ENCODE results near the gene ALOX5.
"Not testable (repeated sequence)": the region's sequence is repeated elsewhere in the genome, so short reads cannot be mapped to it uniquely, and the experiment has no call there.

The ALOX5 gene

GRCh38 chr10:45354261-45354660 is 19.8 kb upstream of the ALOX5 start:
- Histone ChIP-seq H3K27me3 (ENCODE audit: control insufficient read depth, insufficient read depth, low read length, poor library complexity, severe bottlenecking) (no peaks in the 10 kb centered on the region), H3K36me3 (ENCODE audit: control insufficient read depth, insufficient read depth, low read length) (no peaks in the 10 kb centered on the region), H3K4me1 (ENCODE audit: control insufficient read depth, insufficient read depth, low read length) (peaks cover 3% of the 10 kb centered on the region), H3K4me3 (ENCODE audit: insufficient read depth, low read depth, low read length) (no peak overlapping the region), H3K9me3 (ENCODE audit: control insufficient read depth, low read length) (no peaks in the 10 kb centered on the region), H3K27ac (ENCODE audit: insufficient read depth, low read depth, low read length, poor library complexity, severe bottlenecking) (no peak overlapping the region)
- 89 to 97% methylated on average over 3 of the region's 3 CpGs for WGBS, 2 experiments

- no peaks in the 10 kb centered on the region for H3K9me3 ChIP-seq (ENCODE audit: control insufficient read depth, low read length)
- H3K27ac ChIP-seq (ENCODE audit: insufficient read depth, low read depth, low read length, poor library complexity, severe bottlenecking), result no peak overlapping the region
- no peak overlapping the region for H3K4me3 ChIP-seq (ENCODE audit: insufficient read depth, low read depth, low read length)
- 80 to 94% methylated on average over 4 of the region's 4 CpGs for WGBS, 2 experiments
- no peaks in the 10 kb centered on the region for H3K27me3 ChIP-seq (ENCODE audit: control insufficient read depth, insufficient read depth, low read length, poor library complexity, severe bottlenecking)
- H3K36me3 ChIP-seq (ENCODE audit: control insufficient read depth, insufficient read depth, low read length), result no peaks in the 10 kb centered on the region
- H3K4me1 ChIP-seq (ENCODE audit: control insufficient read depth, insufficient read depth, low read length), result peaks cover 4% of the 10 kb centered on the region
These were observed 18.5 kb upstream of the ALOX5 start for GRCh38 chr10:45355494-45355893.

GRCh38 chr10:45358961-45359360 is 15.1 kb upstream of the ALOX5 start:
- H3K4me1 ChIP-seq (ENCODE audit: control insufficient read depth, insufficient read depth, low read length); H3K9me3 ChIP-seq (ENCODE audit: control insufficient read depth, low read length); H3K27me3 ChIP-seq (ENCODE audit: control insufficient read depth, insufficient read depth, low read length, poor library complexity, severe bottlenecking); H3K27ac ChIP-seq (ENCODE audit: insufficient read depth, low read depth, low read length, poor library complexity, severe bottlenecking); H3K36me3 ChIP-seq (ENCODE audit: control insufficient read depth, insufficient read depth, low read length); H3K4me3 ChIP-seq (ENCODE audit: insufficient read depth, low read depth, low read length): not testable (repeated sequence)
- WGBS, 2 experiments, result 47 to 55% methylated on average over 7 of the region's 7 CpGs

- WGBS, 2 experiments, result 21 to 28% methylated on average over 17 to 18 of the region's 18 CpGs
- H3K4me3 ChIP-seq (ENCODE audit: insufficient read depth, low read depth, low read length), result peak overlapping the region; percentile 6
- not testable (repeated sequence) for H3K9me3 ChIP-seq (ENCODE audit: control insufficient read depth, low read length); H3K27ac ChIP-seq (ENCODE audit: insufficient read depth, low read depth, low read length, poor library complexity, severe bottlenecking); H3K36me3 ChIP-seq (ENCODE audit: control insufficient read depth, insufficient read depth, low read length); H3K4me1 ChIP-seq (ENCODE audit: control insufficient read depth, insufficient read depth, low read length); H3K27me3 ChIP-seq (ENCODE audit: control insufficient read depth, insufficient read depth, low read length, poor library complexity, severe bottlenecking)
These were observed 11.8 kb upstream of the ALOX5 start for GRCh38 chr10:45361983-45362799.

- not testable (repeated sequence) for H3K4me1 ChIP-seq (ENCODE audit: control insufficient read depth, insufficient read depth, low read length); H3K27ac ChIP-seq (ENCODE audit: insufficient read depth, low read depth, low read length, poor library complexity, severe bottlenecking); H3K36me3 ChIP-seq (ENCODE audit: control insufficient read depth, insufficient read depth, low read length); H3K4me3 ChIP-seq (ENCODE audit: insufficient read depth, low read depth, low read length); H3K9me3 ChIP-seq (ENCODE audit: control insufficient read depth, low read length)
- H3K27me3 ChIP-seq (ENCODE audit: control insufficient read depth, insufficient read depth, low read length, poor library complexity, severe bottlenecking), result peaks cover 36% of the 10 kb centered on the region
- WGBS, 2 experiments, result 88 to 100% methylated on average over 3 of the region's 3 CpGs
These were observed 6.4 kb upstream of the ALOX5 start for GRCh38 chr10:45367643-45368042.

- peaks cover 42% of the 10 kb centered on the region for H3K27me3 ChIP-seq (ENCODE audit: control insufficient read depth, insufficient read depth, low read length, poor library complexity, severe bottlenecking)
- no peaks in the 10 kb centered on the region for H3K4me1 ChIP-seq (ENCODE audit: control insufficient read depth, insufficient read depth, low read length)
- no peak overlapping the region for H3K4me3 ChIP-seq (ENCODE audit: insufficient read depth, low read depth, low read length)
- 93 to 100% methylated on average over 1 to 2 of the region's 2 CpGs for WGBS, 2 experiments
- H3K27ac ChIP-seq (ENCODE audit: insufficient read depth, low read depth, low read length, poor library complexity, severe bottlenecking), result no peak overlapping the region
- no peaks in the 10 kb centered on the region for H3K36me3 ChIP-seq (ENCODE audit: control insufficient read depth, insufficient read depth, low read length)
- H3K9me3 ChIP-seq (ENCODE audit: control insufficient read depth, low read length), result no peaks in the 10 kb centered on the region
These were observed 5.8 kb upstream of the ALOX5 start for GRCh38 chr10:45368181-45368580.

- H3K9me3 ChIP-seq (ENCODE audit: control insufficient read depth, low read length), result no peaks in the 10 kb centered on the region
- no peaks in the 10 kb centered on the region for H3K4me1 ChIP-seq (ENCODE audit: control insufficient read depth, insufficient read depth, low read length)
- WGBS, 2 experiments, result 82 to 86% methylated on average over 5 to 6 of the region's 6 CpGs
- H3K27ac ChIP-seq (ENCODE audit: insufficient read depth, low read depth, low read length, poor library complexity, severe bottlenecking), result no peak overlapping the region
- no peaks in the 10 kb centered on the region for H3K36me3 ChIP-seq (ENCODE audit: control insufficient read depth, insufficient read depth, low read length)
- no peak overlapping the region for H3K4me3 ChIP-seq (ENCODE audit: insufficient read depth, low read depth, low read length)
- H3K27me3 ChIP-seq (ENCODE audit: control insufficient read depth, insufficient read depth, low read length, poor library complexity, severe bottlenecking), result peaks cover 63% of the 10 kb centered on the region
These were observed 3.6 kb upstream of the ALOX5 start for GRCh38 chr10:45370202-45370955.

GRCh38 chr10:45371560-45371959 is 2.5 kb upstream of the ALOX5 start:
- no peak overlapping the region for H3K4me3 ChIP-seq (ENCODE audit: insufficient read depth, low read depth, low read length)
- 76 to 84% methylated on average over 3 of the region's 4 CpGs for WGBS, 2 experiments

GRCh38 chr10:45372251-45372951 is 1.6 kb upstream of the ALOX5 start:
- H3K9me3 ChIP-seq (ENCODE audit: control insufficient read depth, low read length), result no peaks in the 10 kb centered on the region
- no peaks in the 10 kb centered on the region for H3K4me1 ChIP-seq (ENCODE audit: control insufficient read depth, insufficient read depth, low read length)
- no peaks in the 10 kb centered on the region for H3K36me3 ChIP-seq (ENCODE audit: control insufficient read depth, insufficient read depth, low read length)
- no peak overlapping the region for H3K27ac ChIP-seq (ENCODE audit: insufficient read depth, low read depth, low read length, poor library complexity, severe bottlenecking)
- peaks cover 79% of the 10 kb centered on the region for H3K27me3 ChIP-seq (ENCODE audit: control insufficient read depth, insufficient read depth, low read length, poor library complexity, severe bottlenecking)
- WGBS, 2 experiments, result 84 to 94% methylated on average over 9 of the region's 9 CpGs
- H3K4me3 ChIP-seq (ENCODE audit: insufficient read depth, low read depth, low read length), result no peak overlapping the region

More at GRCh38 chr10:45371560-45371959, 2.5 kb upstream of the ALOX5 start:
- no peaks in the 10 kb centered on the region for H3K4me1 ChIP-seq (ENCODE audit: control insufficient read depth, insufficient read depth, low read length)
- no peaks in the 10 kb centered on the region for H3K9me3 ChIP-seq (ENCODE audit: control insufficient read depth, low read length)
- no peak overlapping the region for H3K27ac ChIP-seq (ENCODE audit: insufficient read depth, low read depth, low read length, poor library complexity, severe bottlenecking)
- H3K27me3 ChIP-seq (ENCODE audit: control insufficient read depth, insufficient read depth, low read length, poor library complexity, severe bottlenecking), result peaks cover 73% of the 10 kb centered on the region
- no peaks in the 10 kb centered on the region for H3K36me3 ChIP-seq (ENCODE audit: control insufficient read depth, insufficient read depth, low read length)

- no peaks in the 10 kb centered on the region for H3K9me3 ChIP-seq (ENCODE audit: control insufficient read depth, low read length)
- H3K36me3 ChIP-seq (ENCODE audit: control insufficient read depth, insufficient read depth, low read length), result no peaks in the 10 kb centered on the region
- peaks cover 2% of the 10 kb centered on the region for H3K4me1 ChIP-seq (ENCODE audit: control insufficient read depth, insufficient read depth, low read length)
- H3K27me3 ChIP-seq (ENCODE audit: control insufficient read depth, insufficient read depth, low read length, poor library complexity, severe bottlenecking), result peaks cover 81% of the 10 kb centered on the region
- no peak overlapping the region for H3K27ac ChIP-seq (ENCODE audit: insufficient read depth, low read depth, low read length, poor library complexity, severe bottlenecking)
- 1% methylated on average over 32 of the region's 32 CpGs for WGBS, 2 experiments
- peak overlapping the region; percentile 36 for H3K4me3 ChIP-seq (ENCODE audit: insufficient read depth, low read depth, low read length)
These were observed 927 bp upstream of the ALOX5 start for GRCh38 chr10:45373003-45373575.

Data from ectodermal cell (in vitro differentiated cells).